Immature natural killer cell (primary cell): Measurements from ENCODE around the gene KLHL26. TPM values are rescaled to one million over a fixed set of nuclear protein-coding genes. Genes with fewer than 3 reads are reported as not detected.

Experiments used
- DNase-seq, 3 donors: peaks; one replicate each; pipeline ENCODE4 v3.0.0; 2022; ENCODE audit warnings: mixed read lengths in 1 of 3
- H3K27ac Mint-ChIP-seq, 6 donors: one replicate each; pipeline ENCODE4 v1.8.0; 2020; ENCODE audit warnings: mixed read lengths in 6 of 6, mild to moderate bottlenecking in 5 of 6, inconsistent platforms in 4 of 6, moderate library complexity in 3 of 6
- H3K27me3 Mint-ChIP-seq, 3 donors: one replicate each; pipeline ENCODE4 v1.8.0; 2020 to 2021; ENCODE audit warnings: low read depth in 3 of 3, mild to moderate bottlenecking in 3 of 3, mixed read lengths in 3 of 3, moderate library complexity in 3 of 3, inconsistent platforms in 1 of 3
- H3K36me3 Mint-ChIP-seq, 3 donors: one replicate each; pipeline ENCODE4 v1.8.0; 2020; ENCODE audit warnings: mixed read lengths in 3 of 3, inconsistent platforms in 2 of 3, mild to moderate bottlenecking in 2 of 3
- H3K4me1 Mint-ChIP-seq, 2 donors: one replicate each; pipeline ENCODE4 v1.8.0; 2020; ENCODE audit warnings: inconsistent platforms in 2 of 2, mild to moderate bottlenecking in 2 of 2, mixed read lengths in 2 of 2, moderate library complexity in 1 of 2
- H3K4me3 Mint-ChIP-seq, 5 donors: one replicate each; pipeline ENCODE4 v1.8.0; 2020; ENCODE audit warnings: mild to moderate bottlenecking in 5 of 5, mixed read lengths in 5 of 5, inconsistent platforms in 3 of 5, moderate library complexity in 3 of 5
- H3K9me3 Mint-ChIP-seq, 6 donors: one replicate each; pipeline ENCODE4 v1.8.0; 2020; ENCODE audit warnings: mild to moderate bottlenecking in 6 of 6, mixed read lengths in 6 of 6, inconsistent platforms in 4 of 6, moderate library complexity in 3 of 6
- polyA plus RNA-seq, 3 donors: library from polyadenylated mRNA; unstranded; fragments of 300-500 nt; fragmentation: Illumina TruSeq; gene quantifications; one replicate each; pipeline ENCODE4 v1.2.3, GENCODE V29; 2021

Gene KLHL26
- polyA plus RNA-seq, 3 donors from 2014 or later: 1.6 to 4.8 (median 4.5) TPM

- H3K4me1 Mint-ChIP-seq: peaks cover 4 to 19% of the 10 kb centered on the region in 2 donors
- H3K27me3 Mint-ChIP-seq: peaks cover 0 to 3% (median 0%) of the 10 kb centered on the region in 3 donors
- peak overlapping the region in 3 of 6 donors; percentile 34 to 79 (median 41) for H3K27ac Mint-ChIP-seq
These were observed 27.2 kb downstream of the KLHL26 start for GRCh38 chr19:18663940-18664530.

GRCh38 chr19:18665771-18666202, 29.0 kb downstream of the KLHL26 start:
- H3K27ac Mint-ChIP-seq: no peak overlapping the region
- peaks cover 0 to 3% (median 2%) of the 10 kb centered on the region in 3 donors for H3K27me3 Mint-ChIP-seq
- no peaks in the 10 kb centered on the region for H3K9me3 Mint-ChIP-seq

More at GRCh38 chr19:18663940-18664530, 27.2 kb downstream of the KLHL26 start:
- DNase-seq: no peak
- Mint-ChIP-seq H3K4me3 (no peak overlapping the region), H3K9me3 (no peaks in the 10 kb centered on the region), H3K36me3 (no peaks in the 10 kb centered on the region)

GRCh38 chr19:18666317-18666716, 29.5 kb downstream of the KLHL26 start:
- no peak for DNase-seq
- peaks cover 0 to 3% (median 2%) of the 10 kb centered on the region in 3 donors for H3K27me3 Mint-ChIP-seq
- H3K9me3 Mint-ChIP-seq: no peaks in the 10 kb centered on the region
- peaks cover 0 to 8% (median 7%) of the 10 kb centered on the region in 3 donors for H3K36me3 Mint-ChIP-seq
- peaks cover 0 to 12% of the 10 kb centered on the region in 2 donors for H3K4me1 Mint-ChIP-seq
- no peak overlapping the region for H3K4me3 Mint-ChIP-seq
- no peak overlapping the region for H3K27ac Mint-ChIP-seq

More at GRCh38 chr19:18665771-18666202, 29.0 kb downstream of the KLHL26 start:
- Mint-ChIP-seq H3K4me3 (no peak overlapping the region), H3K36me3 (peaks cover 0 to 8% (median 7%) of the 10 kb centered on the region in 3 donors), H3K4me1 (peaks cover 0 to 15% of the 10 kb centered on the region in 2 donors)
- no peak for DNase-seq

GRCh38 chr19:18666784-18667183, 30.0 kb downstream of the KLHL26 start:
- Mint-ChIP-seq H3K4me1 (peaks cover 0 to 9% of the 10 kb centered on the region in 2 donors), H3K27me3 (peaks cover 0 to 2% (median 2%) of the 10 kb centered on the region in 3 donors), H3K36me3 (peaks cover 0 to 8% (median 7%) of the 10 kb centered on the region in 3 donors), H3K9me3 (no peaks in the 10 kb centered on the region), H3K4me3 (no peak overlapping the region), H3K27ac (no peak overlapping the region)
- DNase-seq: no peak

GRCh38 chr19:18667531-18668251, 30.9 kb downstream of the KLHL26 start:
- Mint-ChIP-seq H3K4me3 (no peak overlapping the region), H3K36me3 (peaks cover 0 to 8% (median 7%) of the 10 kb centered on the region in 3 donors), H3K27ac (no peak overlapping the region), H3K4me1 (peaks cover 0 to 9% of the 10 kb centered on the region in 2 donors), H3K27me3 (peaks cover 0 to 2% (median 0%) of the 10 kb centered on the region in 3 donors), H3K9me3 (no peaks in the 10 kb centered on the region)
- DNase-seq: no peak

GRCh38 chr19:18668252-18668631, 31.4 kb downstream of the KLHL26 start:
- H3K9me3 Mint-ChIP-seq: no peaks in the 10 kb centered on the region
- peaks cover 0 to 8% of the 10 kb centered on the region in 2 donors for H3K4me1 Mint-ChIP-seq
- H3K36me3 Mint-ChIP-seq: peaks cover 0 to 8% (median 7%) of the 10 kb centered on the region in 3 donors
- DNase-seq: no peak
- H3K27ac Mint-ChIP-seq: no peak overlapping the region
- peaks cover 0 to 2% (median 0%) of the 10 kb centered on the region in 3 donors for H3K27me3 Mint-ChIP-seq
- no peak overlapping the region for H3K4me3 Mint-ChIP-seq

GRCh38 chr19:18668744-18669523, 32.1 kb downstream of the KLHL26 start:
- no peak for DNase-seq
- H3K9me3 Mint-ChIP-seq: no peaks in the 10 kb centered on the region
- no peak overlapping the region for H3K27ac Mint-ChIP-seq
- H3K4me3 Mint-ChIP-seq: no peak overlapping the region
- H3K36me3 Mint-ChIP-seq: peaks cover 0 to 8% (median 7%) of the 10 kb centered on the region in 3 donors
- peaks cover 0 to 2% (median 0%) of the 10 kb centered on the region in 3 donors for H3K27me3 Mint-ChIP-seq
- peaks cover 0 to 4% of the 10 kb centered on the region in 2 donors for H3K4me1 Mint-ChIP-seq

GRCh38 chr19:18669524-18669817, 32.6 kb downstream of the KLHL26 start:
- no peaks in the 10 kb centered on the region for H3K4me1 Mint-ChIP-seq
- H3K27me3 Mint-ChIP-seq: peaks cover 0 to 2% (median 0%) of the 10 kb centered on the region in 3 donors
- H3K9me3 Mint-ChIP-seq: no peaks in the 10 kb centered on the region
- DNase-seq: no peak
- H3K27ac Mint-ChIP-seq: no peak overlapping the region
- peaks cover 0 to 8% (median 7%) of the 10 kb centered on the region in 3 donors for H3K36me3 Mint-ChIP-seq
- H3K4me3 Mint-ChIP-seq: no peak overlapping the region

GRCh38 chr19:18669883-18670282, 33.1 kb downstream of the KLHL26 start:
- H3K27ac Mint-ChIP-seq: no peak overlapping the region
- H3K4me3 Mint-ChIP-seq: no peak overlapping the region
- peaks cover 0 to 2% (median 0%) of the 10 kb centered on the region in 3 donors for H3K27me3 Mint-ChIP-seq
- DNase-seq: no peak
- H3K36me3 Mint-ChIP-seq: peaks cover 0 to 8% (median 7%) of the 10 kb centered on the region in 3 donors
- H3K4me1 Mint-ChIP-seq: no peaks in the 10 kb centered on the region
- H3K9me3 Mint-ChIP-seq: no peaks in the 10 kb centered on the region

- no peak overlapping the region for H3K27ac Mint-ChIP-seq
- no peak for DNase-seq
- H3K27me3 Mint-ChIP-seq: peaks cover 0 to 2% (median 0%) of the 10 kb centered on the region in 3 donors
- peaks cover 0 to 8% (median 7%) of the 10 kb centered on the region in 3 donors for H3K36me3 Mint-ChIP-seq
- H3K4me3 Mint-ChIP-seq: no peak overlapping the region
- no peaks in the 10 kb centered on the region for H3K9me3 Mint-ChIP-seq
- H3K4me1 Mint-ChIP-seq: no peaks in the 10 kb centered on the region
These were observed 33.5 kb downstream of the KLHL26 start for GRCh38 chr19:18670312-18670711.

- Mint-ChIP-seq H3K4me3 (no peak overlapping the region), H3K36me3 (peaks cover 0 to 8% (median 7%) of the 10 kb centered on the region in 3 donors), H3K27me3 (peaks cover 0 to 2% (median 0%) of the 10 kb centered on the region in 3 donors), H3K9me3 (no peaks in the 10 kb centered on the region), H3K27ac (no peak overlapping the region), H3K4me1 (no peaks in the 10 kb centered on the region)
- DNase-seq: no peak
These were observed 34.6 kb downstream of the KLHL26 start for GRCh38 chr19:18671303-18672043.

GRCh38 chr19:18672044-18672451, 35.2 kb downstream of the KLHL26 start:
- DNase-seq: no peak
- Mint-ChIP-seq H3K27me3 (peaks cover 0 to 2% (median 0%) of the 10 kb centered on the region in 3 donors), H3K9me3 (no peaks in the 10 kb centered on the region), H3K4me3 (no peak overlapping the region), H3K4me1 (no peaks in the 10 kb centered on the region), H3K36me3 (peaks cover 0 to 8% (median 7%) of the 10 kb centered on the region in 3 donors), H3K27ac (no peak overlapping the region)

- no peak for DNase-seq
- Mint-ChIP-seq H3K4me1 (no peaks in the 10 kb centered on the region), H3K4me3 (no peak overlapping the region), H3K36me3 (peaks cover 0 to 8% (median 7%) of the 10 kb centered on the region in 3 donors), H3K27ac (no peak overlapping the region), H3K9me3 (no peaks in the 10 kb centered on the region), H3K27me3 (peaks cover 0 to 4% (median 1%) of the 10 kb centered on the region in 3 donors)
These were observed 35.9 kb downstream of the KLHL26 start for GRCh38 chr19:18672606-18673337.
